Hypothalamus (tissue), 51 donors: ENCODE data around the gene DMRTC1.
"Not testable (repeated sequence)": the region's sequence is repeated elsewhere in the genome, so short reads cannot be mapped to it uniquely, and the experiment has no call there.

ENCODE experiments used
- DNase-seq, 51 donors: peaks; one replicate each; lab custom pipeline; 2025; lab: John Stamatoyannopoulos, UW

DMRTC1 gene, protein sequence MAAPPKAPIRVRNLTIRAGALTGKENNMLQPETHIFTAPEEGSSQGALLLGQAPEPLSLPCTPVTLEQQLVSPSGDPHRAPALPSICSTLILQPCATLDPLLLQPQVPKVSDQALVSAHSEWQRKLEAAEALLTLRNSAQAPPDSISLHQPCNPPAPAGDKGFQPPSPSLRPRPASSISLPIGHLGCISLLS

DNA sequence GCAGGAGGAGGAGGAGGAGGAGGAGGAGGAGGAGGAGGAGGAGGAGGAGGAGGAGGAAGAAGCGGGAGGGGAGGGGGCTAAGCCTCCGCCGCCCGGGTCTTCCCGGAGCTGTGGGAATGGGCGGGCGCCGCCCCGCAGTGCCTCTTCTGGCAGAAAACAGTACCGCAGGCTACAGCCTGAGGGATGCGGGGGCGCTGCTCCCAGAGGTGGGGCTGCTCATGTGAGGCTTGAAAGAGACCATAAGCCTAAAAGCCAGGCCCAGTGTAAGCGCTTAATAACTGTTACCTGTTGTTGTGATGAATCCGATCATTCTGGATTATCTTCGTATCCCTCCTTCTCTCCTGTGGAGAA is at the start of gene DMRTC1:
Gene DMRTC1, minus strand, starts transcription at position 19 of the 351 bp plus-strand sequence. CDS start 68,143 bp downstream, outside the sequence.
- DNase-seq: not testable (repeated sequence)

DNA sequence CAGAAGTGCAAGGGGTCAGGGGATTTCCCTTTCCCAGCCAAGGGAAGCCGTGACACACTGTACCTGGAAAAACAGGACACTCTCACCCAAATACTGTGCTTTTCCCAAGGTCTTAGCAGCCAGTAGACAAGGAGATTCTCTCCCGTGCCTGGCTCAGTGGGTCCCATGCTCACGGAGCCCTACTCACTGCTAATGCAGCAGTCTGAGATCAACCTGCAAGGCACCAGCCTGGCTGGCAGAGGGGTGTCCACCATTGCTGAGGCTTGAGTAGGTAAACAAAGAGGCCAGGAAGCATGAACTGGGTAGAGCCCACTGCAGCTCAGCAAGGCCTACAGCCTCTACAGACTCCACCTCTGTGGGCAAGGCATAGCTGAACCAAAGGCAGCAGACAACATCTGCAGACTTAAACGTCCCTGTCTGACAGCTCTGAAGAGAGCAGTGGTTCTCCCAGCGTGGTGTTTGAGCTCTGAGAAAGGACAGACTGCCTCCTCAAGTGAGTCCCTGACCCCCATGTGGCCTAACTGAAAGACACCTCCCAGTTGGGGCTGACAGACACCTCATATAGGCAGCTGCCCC is 37.3 kb upstream of the DMRTC1 start:
- DNase-seq: not testable (repeated sequence)

DNA sequence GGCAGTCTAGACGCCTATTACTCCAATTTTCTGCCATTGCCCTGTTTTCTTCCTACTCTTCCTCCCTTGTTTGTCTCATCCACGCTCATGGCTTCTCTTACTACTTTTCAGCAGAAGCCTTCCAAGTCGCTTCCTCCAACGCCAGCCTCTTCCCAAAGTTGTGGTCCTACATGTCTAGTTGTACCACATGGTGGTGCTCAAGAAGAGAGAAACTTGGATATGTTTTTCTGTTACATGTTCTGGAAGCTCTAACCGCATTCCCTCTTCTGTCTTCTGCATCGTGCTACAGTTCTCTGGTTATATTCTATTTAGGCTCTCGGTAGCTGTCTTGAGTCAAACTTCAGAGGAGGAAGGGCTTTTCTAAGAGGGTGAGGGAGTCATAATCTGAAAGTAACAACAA is 31.2 kb upstream of the DMRTC1 start:
- not testable (repeated sequence) for DNase-seq

GRCh38 chrX:72971859-72972258 is 28.2 kb upstream of the DMRTC1 start:
- DNase-seq: not testable (repeated sequence)

DNA sequence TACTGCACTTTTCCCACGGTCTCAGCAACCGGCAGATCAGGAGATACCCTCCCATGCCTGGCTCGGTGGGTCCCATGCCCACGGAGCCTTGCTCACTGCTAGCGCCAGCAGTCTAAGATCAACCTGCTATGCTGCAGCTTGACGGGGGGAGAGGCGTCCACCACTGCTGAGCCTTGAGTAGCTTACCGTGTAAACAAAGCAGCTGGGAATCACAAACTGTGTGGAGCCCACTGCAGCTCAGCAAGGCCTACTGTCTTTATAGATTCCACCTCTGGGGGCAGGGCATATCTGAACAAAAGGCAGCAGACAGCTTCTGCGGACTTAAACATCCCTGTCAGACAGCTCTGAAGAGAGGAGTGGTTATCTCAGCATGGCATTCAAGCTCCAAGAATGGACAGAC is 16.3 kb upstream of the DMRTC1 start:
- not testable (repeated sequence) for DNase-seq

- DNase-seq: not testable (repeated sequence)
Measured at GRCh38 chrX:72943035-72943818, 410 bp downstream of the DMRTC1 start.

GRCh38 chrX:72942272-72942671 is 1.4 kb downstream of the DMRTC1 start:
- not testable (repeated sequence) for DNase-seq

GRCh38 chrX:72937906-72938305 is 5.7 kb downstream of the DMRTC1 start, which contains the start of gene FAM236A:
Gene FAM236A (plus strand): TSS chrX:72938206. CDS start chrX:72938263, 57 bp downstream.
- not testable (repeated sequence) for DNase-seq

DNA sequence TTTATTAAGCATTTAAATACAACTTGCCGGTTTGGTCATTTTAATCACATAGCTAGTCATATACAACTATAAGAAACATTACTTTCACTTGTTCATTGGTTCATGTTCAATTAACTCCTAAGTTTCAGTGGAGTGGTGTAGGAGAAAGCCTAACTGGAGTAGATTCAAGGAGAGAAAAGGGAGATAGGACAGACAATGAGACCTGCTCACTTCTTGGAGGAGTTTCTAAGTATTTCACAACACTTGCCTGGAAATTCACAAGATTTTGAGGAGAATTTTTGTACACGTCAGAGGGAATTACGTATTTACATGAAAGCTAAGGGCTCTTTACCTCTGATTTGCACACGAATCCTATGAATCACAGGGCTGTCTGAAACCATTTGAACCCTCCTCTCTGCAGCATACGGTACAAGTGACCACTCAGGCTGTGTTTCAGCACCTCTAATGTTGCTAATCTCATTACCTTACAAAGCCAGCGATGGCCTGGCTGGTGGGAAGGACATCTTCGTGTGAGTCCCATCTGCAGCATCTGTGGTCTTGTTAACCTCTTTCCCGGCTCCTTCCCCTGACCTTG is 6.7 kb downstream of the DMRTC1 start:
- not testable (repeated sequence) for DNase-seq

GRCh38 chrX:72936455-72936854 is 7.2 kb downstream of the DMRTC1 start:
- DNase-seq: not testable (repeated sequence)

GRCh38 chrX:72932283-72932682 is 11.4 kb downstream of the DMRTC1 start:
- not testable (repeated sequence) for DNase-seq

GRCh38 chrX:72916096-72916495 is 27.5 kb downstream of the DMRTC1 start:
- not testable (repeated sequence) for DNase-seq

GRCh38 chrX:72912315-72912714 is 31.3 kb downstream of the DMRTC1 start, which contains the start of gene FAM236C:
Gene FAM236C (plus strand): TSS chrX:72912615. CDS start chrX:72912715, 100 bp downstream.
- DNase-seq: not testable (repeated sequence)

DNA sequence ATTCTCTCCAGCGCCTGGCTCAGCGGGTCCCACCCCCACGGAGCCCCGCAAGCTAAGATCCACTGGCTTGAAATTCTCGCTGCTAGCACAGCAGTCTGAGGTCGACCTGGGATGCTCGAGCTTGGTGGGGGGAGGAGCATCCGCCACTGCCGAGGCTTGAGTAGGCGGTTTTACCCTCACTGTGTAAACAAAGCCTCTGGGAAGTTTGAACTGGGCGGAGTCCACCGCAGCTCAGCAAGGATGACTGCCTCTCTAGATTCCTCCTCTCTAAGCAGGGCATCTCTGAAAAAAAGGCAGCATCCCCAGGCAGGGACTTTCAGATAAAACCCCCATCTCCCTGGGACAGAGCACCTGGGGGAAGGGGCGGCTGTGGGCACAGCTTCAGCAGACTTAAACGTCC is 53.9 kb downstream of the DMRTC1 start:
- DNase-seq: not testable (repeated sequence)

DNA sequence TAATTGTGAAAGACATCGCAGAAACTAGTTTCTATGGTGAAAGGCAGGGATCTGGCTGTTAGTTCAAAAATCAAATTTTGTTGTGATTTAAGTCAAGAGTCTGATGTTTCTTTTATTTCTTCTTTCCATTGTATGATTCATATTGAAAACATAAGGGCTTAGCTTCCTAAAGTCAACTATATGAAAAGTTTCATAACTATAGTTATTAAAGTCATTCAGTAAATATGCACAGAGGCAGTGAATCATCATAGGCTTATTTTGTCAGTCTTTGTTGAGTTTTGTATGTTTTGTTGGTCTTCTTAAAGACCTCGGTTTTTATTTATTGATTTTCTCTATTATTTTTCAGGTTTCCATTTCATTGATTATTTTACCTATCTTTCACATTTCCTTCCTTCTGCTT is 60.7 kb downstream of the DMRTC1 start:
- DNase-seq: not testable (repeated sequence)

DNA sequence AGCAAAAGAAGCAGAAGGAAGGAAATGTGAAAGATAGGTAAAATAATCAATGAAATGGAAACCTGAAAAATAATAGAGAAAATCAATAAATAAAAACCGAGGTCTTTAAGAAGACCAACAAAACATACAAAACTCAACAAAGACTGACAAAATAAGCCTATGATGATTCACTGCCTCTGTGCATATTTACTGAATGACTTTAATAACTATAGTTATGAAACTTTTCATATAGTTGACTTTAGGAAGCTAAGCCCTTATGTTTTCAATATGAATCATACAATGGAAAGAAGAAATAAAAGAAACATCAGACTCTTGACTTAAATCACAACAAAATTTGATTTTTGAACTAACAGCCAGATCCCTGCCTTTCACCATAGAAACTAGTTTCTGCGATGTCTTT is 106.1 kb downstream of the DMRTC1 start:
- not testable (repeated sequence) for DNase-seq

DNA sequence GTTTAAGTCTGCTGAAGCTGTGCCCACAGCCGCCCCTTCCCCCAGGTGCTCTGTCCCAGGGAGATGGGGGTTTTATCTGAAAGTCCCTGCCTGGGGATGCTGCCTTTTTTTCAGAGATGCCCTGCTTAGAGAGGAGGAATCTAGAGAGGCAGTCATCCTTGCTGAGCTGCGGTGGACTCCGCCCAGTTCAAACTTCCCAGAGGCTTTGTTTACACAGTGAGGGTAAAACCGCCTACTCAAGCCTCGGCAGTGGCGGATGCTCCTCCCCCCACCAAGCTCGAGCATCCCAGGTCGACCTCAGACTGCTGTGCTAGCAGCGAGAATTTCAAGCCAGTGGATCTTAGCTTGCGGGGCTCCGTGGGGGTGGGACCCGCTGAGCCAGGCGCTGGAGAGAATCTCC is 112.9 kb downstream of the DMRTC1 start:
- DNase-seq: not testable (repeated sequence)
